ENCODE measurements around the gene COL4A1. TPM values are rescaled to one million over a fixed set of nuclear protein-coding genes. Genes with fewer than 3 reads are reported as not detected.

The COL4A1 gene
- total RNA-seq, 1 donor, result 0.21 TPM

DNA sequence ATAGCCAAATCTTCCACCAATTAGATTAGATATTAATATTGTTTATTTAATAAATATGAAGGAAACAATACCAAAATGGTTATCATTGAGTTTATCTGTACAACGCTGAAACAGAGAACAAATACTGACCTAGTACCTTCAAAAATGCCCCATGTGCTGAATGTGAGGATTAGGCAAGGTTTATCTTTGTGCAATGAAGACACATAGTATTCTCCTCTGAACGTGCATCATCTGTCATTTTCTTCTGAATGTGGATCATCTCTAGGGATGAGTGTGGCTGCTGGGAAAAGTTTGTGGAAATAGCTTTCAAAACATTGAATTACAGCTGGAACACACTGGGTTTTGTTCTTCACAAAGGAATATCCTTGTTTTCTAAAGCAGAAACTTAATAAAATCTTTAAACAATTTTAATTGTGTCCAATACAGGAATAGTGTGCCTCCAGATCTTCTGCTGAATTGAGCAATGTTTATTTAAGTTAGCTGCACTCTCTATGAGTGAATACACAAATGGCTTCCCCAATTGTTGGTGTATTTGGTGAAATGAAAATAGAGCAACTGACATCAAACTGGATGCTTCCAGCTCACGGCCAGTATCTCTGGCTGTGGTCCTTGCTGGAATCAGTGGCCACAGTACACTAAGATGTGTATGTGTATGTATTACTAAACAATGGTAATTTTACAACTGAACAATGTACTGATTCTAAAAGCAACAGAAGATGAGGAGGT is 6.7 kb downstream of the COL4A1 start:
- H3K4me1 ChIP-seq (ENCODE audit: insufficient read depth, low read length), result no peaks in the 10 kb centered on the region
- no peak overlapping the region for H3K4me3 ChIP-seq (ENCODE audit: low read length)
- H3K27me3 ChIP-seq (ENCODE audit: insufficient read depth, low read length), result peaks cover 74% of the 10 kb centered on the region
- H3K9me3 ChIP-seq (ENCODE audit: low read depth, low read length), result no peaks in the 10 kb centered on the region

DNA sequence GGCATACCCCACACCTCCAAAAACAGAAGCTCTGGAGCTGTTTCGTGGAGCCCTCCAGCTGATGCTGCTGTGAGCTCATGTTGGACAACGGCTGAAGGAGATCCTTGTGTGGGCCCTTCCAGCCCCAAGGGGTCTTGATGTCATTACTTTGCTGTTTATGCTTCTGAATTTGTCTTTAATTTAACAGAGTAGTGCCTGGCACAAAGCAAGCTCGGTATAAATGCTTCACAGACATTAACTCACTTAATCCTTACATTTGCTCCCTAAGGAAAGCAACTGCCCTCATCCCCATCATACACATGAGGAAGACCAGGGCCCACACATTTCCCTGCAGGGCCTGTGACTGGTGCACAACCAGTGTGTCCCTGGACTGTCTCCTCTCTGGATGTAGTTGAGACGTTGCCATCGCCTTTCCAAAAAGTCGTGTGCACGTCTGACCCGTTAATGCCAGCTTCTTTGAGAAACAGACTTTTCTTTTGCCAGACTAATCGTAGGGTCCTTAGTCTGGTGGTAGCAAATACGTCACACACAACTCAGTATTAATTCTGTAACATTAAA is 7.6 kb downstream of the COL4A1 start:
- peaks cover 65% of the 10 kb centered on the region for H3K27me3 ChIP-seq (ENCODE audit: insufficient read depth, low read length)
- H3K4me1 ChIP-seq (ENCODE audit: insufficient read depth, low read length), result no peaks in the 10 kb centered on the region
- no peaks in the 10 kb centered on the region for H3K9me3 ChIP-seq (ENCODE audit: low read depth, low read length)
- no peak overlapping the region for H3K4me3 ChIP-seq (ENCODE audit: low read length)

DNA sequence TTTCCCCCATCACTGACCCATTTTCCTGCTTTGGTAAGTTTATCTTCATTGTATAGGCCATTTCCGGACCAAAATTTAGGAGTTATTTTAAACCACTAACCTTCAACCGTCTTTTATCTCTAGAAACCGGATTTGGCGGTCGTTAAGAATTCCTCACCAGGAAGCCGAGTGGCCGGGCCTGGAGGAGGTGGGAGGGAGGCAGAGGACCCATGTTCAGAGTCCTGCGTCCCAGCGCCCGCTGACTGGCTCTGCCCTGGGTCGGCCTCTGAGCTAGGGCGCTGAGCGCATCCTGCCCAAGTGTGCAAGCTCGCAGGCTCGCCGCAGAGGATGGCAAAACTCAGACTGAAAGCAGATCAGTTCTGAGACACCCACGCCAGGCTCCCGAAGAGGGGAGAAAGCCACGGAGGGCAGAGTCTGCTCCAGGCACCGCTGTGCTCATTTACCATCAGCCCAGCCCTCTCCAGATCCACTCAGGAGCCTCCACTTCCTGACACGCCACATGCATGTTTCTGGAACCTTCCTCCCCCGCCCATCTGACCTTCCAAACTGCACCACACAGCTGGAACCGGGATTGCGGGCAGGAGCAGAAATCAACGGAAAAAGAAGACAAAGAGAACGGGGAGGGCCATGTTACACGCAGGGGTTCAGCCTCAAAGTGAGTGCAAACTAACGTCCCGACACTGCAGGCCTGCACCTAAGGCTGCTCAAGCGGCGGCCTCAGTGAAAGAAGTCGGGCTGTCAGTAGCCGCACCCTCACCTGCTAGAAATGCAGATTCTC is 8.3 kb downstream of the COL4A1 start:
- Histone ChIP-seq H3K4me3 (ENCODE audit: low read length) (no peak overlapping the region), H3K4me1 (ENCODE audit: insufficient read depth, low read length) (no peaks in the 10 kb centered on the region), H3K27me3 (ENCODE audit: insufficient read depth, low read length) (peaks cover 60% of the 10 kb centered on the region), H3K9me3 (ENCODE audit: low read depth, low read length) (no peaks in the 10 kb centered on the region)

DNA sequence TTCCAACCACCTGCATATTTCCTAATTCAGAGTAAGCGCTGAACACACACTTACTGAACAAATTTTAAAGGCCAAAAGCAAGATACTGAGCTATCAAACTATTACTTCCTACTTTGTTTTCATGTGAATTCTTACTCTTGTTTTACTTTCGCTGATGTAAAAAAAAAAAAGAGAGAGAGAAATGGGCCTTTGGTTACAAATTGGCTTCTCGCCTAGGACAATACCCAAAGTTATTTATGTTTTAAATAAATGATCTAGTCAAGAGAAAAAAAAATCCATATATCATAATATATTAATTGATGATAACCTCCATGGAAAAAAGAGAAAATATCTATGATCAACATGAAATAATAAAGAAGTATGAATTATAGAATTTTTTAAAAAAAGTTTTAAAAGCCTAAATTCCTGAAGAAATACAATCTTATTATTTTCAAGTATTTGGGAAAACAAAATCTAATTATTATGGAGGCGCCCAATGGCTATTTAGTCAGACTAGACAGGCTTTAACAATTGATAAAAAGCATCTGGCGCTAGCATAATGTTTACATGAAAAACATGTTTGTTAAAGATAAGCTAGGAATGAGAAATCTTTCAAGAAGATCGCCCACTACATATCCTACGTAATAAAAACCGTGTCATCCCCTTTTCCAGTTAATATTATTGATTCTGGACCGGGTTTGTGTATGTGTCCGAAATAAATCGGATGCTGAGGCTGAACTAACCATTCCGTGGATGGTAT is 9.0 kb downstream of the COL4A1 start:
- H3K27me3 ChIP-seq (ENCODE audit: insufficient read depth, low read length), result peaks cover 53% of the 10 kb centered on the region
- no peak overlapping the region for H3K4me3 ChIP-seq (ENCODE audit: low read length)
- no peaks in the 10 kb centered on the region for H3K4me1 ChIP-seq (ENCODE audit: insufficient read depth, low read length)
- H3K9me3 ChIP-seq (ENCODE audit: low read depth, low read length), result no peaks in the 10 kb centered on the region

DNA sequence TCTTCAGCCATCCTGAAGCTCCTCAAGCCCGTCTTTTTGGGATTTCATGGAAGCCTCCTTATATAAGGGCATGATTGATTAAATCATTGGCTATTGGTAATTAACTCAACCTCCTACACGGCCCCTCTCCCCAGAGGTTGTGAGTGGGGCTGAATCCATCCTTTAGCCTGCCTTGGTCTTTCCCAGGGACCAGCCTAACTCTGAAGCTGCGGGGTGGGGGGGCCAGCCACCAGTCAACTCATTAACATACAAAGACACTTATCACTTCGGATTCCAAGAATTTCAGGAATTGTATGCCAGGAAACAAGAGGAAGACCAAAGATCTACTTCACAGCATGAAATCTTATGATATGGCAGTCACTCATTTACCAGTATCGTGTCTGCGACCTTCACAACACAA is 9.9 kb downstream of the COL4A1 start:
- H3K9me3 ChIP-seq (ENCODE audit: low read depth, low read length), result no peaks in the 10 kb centered on the region
- no peak overlapping the region for H3K4me3 ChIP-seq (ENCODE audit: low read length)
- peaks cover 51% of the 10 kb centered on the region for H3K27me3 ChIP-seq (ENCODE audit: insufficient read depth, low read length)
- H3K4me1 ChIP-seq (ENCODE audit: insufficient read depth, low read length), result no peaks in the 10 kb centered on the region

DNA sequence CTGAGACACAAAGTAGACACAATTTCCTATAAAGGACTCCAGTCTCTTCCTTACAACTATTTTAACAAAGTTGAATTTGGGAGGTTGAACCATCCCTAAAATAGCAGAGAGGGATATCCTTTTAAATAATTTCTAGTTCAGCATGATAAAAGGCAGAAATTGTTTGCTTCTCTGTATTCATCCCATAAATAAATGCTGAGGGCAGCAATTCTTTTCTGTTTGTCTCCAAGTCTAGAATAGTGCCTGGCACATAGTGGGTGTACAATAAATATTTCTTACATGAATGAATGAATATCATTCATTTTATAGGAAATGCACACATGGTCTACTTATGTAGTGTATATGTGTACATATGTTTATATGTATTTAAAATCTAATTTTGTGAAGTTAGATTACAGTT is 12.3 kb downstream of the COL4A1 start:
- Histone ChIP-seq H3K27me3 (ENCODE audit: insufficient read depth, low read length) (peaks cover 37% of the 10 kb centered on the region), H3K4me1 (ENCODE audit: insufficient read depth, low read length) (no peaks in the 10 kb centered on the region), H3K4me3 (ENCODE audit: low read length) (no peak overlapping the region), H3K9me3 (ENCODE audit: low read depth, low read length) (no peaks in the 10 kb centered on the region)

DNA sequence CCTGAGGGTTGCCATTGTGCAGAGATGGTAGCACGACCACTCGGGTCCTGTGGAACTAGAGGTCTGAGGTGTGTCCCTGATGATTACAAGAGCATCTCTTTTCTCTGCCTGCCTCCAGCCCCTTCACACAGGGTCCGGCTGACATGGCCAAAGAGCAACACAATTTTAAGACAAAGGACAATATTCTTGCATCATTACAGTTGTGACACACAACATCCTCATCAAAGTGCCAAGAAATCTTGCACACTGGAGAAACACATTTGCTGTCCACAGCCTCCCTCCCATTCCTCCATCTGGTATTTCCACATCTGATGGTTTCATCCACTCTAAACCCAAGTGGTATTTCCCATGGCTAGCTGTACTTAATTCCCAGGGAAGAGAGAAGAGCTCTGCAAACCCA is 12.8 kb downstream of the COL4A1 start:
- no peaks in the 10 kb centered on the region for H3K4me1 ChIP-seq (ENCODE audit: insufficient read depth, low read length)
- H3K4me3 ChIP-seq (ENCODE audit: low read length), result no peak overlapping the region
- H3K9me3 ChIP-seq (ENCODE audit: low read depth, low read length), result no peaks in the 10 kb centered on the region
- peaks cover 32% of the 10 kb centered on the region for H3K27me3 ChIP-seq (ENCODE audit: insufficient read depth, low read length)

DNA sequence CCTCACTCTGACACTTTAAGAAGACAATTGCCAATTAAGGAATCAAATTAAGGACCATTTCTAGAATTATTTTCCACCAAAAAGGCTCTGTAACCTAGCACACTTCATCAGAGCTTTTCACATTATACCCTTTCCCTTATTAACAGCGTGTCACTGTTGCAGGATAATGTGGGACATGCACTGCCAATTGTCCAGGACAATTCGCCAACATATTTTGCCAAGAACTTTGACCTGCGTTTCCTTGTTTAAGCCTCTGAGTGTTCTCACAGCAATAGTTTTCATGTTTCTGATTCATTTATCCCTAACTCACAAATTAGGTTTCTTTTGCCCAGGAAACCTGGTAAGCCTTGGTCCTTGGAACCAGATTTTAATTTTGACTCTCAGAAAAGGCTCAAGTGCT is 13.3 kb downstream of the COL4A1 start:
- no peak overlapping the region for H3K4me3 ChIP-seq (ENCODE audit: low read length)

DNA sequence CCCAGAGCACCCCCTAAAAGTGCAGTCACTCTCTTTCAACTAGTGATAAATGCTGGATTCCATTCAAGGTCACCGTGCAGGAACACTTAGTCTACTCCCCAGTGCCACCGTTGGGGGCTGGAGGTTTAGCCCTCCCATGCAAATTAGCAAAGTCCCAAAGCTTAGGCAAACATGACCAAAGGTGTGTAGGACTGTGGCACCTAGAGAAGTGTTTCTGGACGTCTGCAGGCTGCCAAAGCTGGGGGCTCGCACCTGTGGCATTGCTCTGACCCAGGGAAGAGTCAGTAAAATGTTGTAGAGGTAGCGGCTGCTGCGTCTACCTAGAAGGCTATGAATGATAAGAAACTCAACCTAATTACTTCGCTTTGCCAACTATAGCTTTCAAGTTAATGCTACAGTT is 13.9 kb downstream of the COL4A1 start:
- Histone ChIP-seq H3K27me3 (ENCODE audit: insufficient read depth, low read length) (peaks cover 21% of the 10 kb centered on the region), H3K9me3 (ENCODE audit: low read depth, low read length) (no peaks in the 10 kb centered on the region), H3K4me3 (ENCODE audit: low read length) (no peak overlapping the region), H3K4me1 (ENCODE audit: insufficient read depth, low read length) (no peaks in the 10 kb centered on the region)

More for the DNA sequence above, 13.3 kb downstream of the COL4A1 start:
- peaks cover 27% of the 10 kb centered on the region for H3K27me3 ChIP-seq (ENCODE audit: insufficient read depth, low read length)
- H3K4me1 ChIP-seq (ENCODE audit: insufficient read depth, low read length), result no peaks in the 10 kb centered on the region
- H3K9me3 ChIP-seq (ENCODE audit: low read depth, low read length), result no peaks in the 10 kb centered on the region

DNA sequence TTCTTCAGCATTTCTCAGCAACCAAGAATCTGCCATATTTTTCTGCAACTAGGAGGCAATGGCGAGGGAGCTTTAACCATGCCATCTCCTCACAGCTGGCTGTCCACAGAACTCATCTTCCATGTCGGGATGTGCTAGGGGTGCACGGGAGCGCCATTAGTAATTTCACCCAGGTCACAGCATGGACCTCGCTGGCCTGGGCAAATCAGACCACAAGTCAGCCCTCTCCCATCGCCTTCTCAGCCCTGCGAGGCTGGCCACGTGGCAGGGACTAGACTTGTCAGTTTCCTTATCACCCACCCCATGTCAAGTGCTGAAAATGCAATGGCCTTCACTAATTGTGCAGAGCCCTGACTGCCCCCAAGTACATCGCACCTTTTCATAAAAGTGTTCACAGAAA is 15.7 kb downstream of the COL4A1 start:
- no peaks in the 10 kb centered on the region for H3K9me3 ChIP-seq (ENCODE audit: low read depth, low read length)
- no peaks in the 10 kb centered on the region for H3K4me1 ChIP-seq (ENCODE audit: insufficient read depth, low read length)
- H3K4me3 ChIP-seq (ENCODE audit: low read length), result no peak overlapping the region
- peaks cover 4% of the 10 kb centered on the region for H3K27me3 ChIP-seq (ENCODE audit: insufficient read depth, low read length)

DNA sequence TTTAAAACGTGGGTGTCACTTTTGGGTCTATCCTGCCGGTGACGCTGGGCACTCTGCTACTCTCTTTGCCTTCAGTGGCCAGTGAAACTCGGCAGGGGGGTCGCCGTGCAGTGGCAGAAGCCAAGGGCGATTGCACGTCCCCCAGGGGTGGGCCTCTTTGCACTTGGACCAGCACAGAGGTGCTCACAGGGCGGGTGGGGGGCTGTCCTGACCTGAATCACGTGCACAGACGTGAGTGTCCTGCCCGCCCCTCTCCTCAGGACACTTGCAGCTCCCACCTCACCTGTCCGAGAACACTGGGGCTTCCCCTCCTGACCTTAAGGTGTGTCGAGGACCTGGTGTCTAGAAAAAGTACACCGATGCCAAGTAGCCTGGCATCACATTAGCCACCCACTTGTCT is 16.1 kb downstream of the COL4A1 start:
- Histone ChIP-seq H3K4me3 (ENCODE audit: low read length) (no peak overlapping the region), H3K9me3 (ENCODE audit: low read depth, low read length) (no peaks in the 10 kb centered on the region)

DNA sequence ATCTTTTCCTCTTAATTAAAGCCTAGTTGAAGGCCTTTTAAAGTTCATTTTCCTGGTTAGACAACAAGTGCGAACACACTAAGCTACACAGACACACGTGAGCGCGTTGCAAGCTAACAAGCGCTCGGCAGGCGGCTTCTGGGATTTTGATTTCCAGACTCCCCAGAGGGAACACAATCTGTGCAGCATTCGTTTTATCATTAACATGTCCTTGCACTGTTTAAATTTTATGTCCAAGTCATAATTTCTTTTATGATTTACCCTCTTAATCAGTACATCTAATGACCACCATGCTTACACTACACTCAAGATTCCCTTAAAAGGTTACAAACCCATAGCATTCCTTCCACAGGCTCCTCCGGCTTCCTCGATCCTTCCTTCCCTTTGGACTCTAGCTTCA is 16.8 kb downstream of the COL4A1 start:
- Histone ChIP-seq H3K27me3 (ENCODE audit: insufficient read depth, low read length) (no peaks in the 10 kb centered on the region), H3K9me3 (ENCODE audit: low read depth, low read length) (no peaks in the 10 kb centered on the region), H3K4me1 (ENCODE audit: insufficient read depth, low read length) (no peaks in the 10 kb centered on the region), H3K4me3 (ENCODE audit: low read length) (no peak overlapping the region)

More for the DNA sequence above, 16.1 kb downstream of the COL4A1 start:
- H3K4me1 ChIP-seq (ENCODE audit: insufficient read depth, low read length), result no peaks in the 10 kb centered on the region
- no peaks in the 10 kb centered on the region for H3K27me3 ChIP-seq (ENCODE audit: insufficient read depth, low read length)

DNA sequence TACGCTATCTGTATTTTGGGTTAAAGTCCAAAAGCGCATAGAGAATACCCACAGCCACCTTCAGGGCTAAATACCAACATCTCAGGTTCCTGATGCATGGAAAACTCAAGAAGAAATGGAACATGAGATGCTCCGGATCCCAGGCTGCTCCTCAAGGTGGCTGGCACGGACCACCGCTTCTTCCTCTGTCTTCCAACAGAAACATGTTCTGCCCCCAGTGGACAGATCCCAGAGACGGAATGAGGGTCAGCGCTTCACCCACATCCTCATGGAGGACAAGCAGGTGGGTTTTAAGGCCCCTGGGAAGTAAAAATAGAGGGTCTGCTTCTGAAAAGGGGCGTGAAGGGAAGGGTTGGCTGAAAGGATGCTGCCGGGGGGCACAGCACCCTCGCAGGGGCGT is 17.3 kb downstream of the COL4A1 start:
- Histone ChIP-seq H3K4me3 (ENCODE audit: low read length) (no peak overlapping the region), H3K9me3 (ENCODE audit: low read depth, low read length) (no peaks in the 10 kb centered on the region), H3K27me3 (ENCODE audit: insufficient read depth, low read length) (no peaks in the 10 kb centered on the region), H3K4me1 (ENCODE audit: insufficient read depth, low read length) (no peaks in the 10 kb centered on the region)

DNA sequence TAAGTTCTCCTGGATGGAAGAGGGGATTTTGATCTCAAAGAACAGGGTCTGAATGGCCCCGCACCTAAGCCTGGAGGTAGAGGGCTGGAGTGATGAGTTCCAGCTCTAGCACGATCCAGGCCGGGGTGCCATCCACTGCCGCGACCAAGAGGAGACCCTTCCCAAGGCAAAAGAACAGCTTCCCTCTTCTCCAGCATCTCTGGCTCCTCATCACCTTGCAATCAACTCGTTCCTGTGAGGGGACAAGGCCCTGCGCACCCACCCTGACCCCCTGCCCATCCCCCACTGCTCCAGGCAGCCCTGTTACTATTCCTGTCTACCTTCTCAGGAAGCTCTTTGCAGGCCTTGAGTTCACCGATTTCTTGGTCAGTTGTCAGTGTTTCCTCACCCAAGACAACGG is 17.8 kb downstream of the COL4A1 start:
- Histone ChIP-seq H3K27me3 (ENCODE audit: insufficient read depth, low read length) (no peaks in the 10 kb centered on the region), H3K4me1 (ENCODE audit: insufficient read depth, low read length) (no peaks in the 10 kb centered on the region), H3K4me3 (ENCODE audit: low read length) (no peak overlapping the region), H3K9me3 (ENCODE audit: low read depth, low read length) (no peaks in the 10 kb centered on the region)

Data from mononuclear cell (primary cell).